ENCODE measurements around the gene BST2.
A peak's percentile ranks its signal among the peaks of the same experiment; 100 is the strongest.

BST2 gene

GRCh38 chr19:17405250-17406045 lies at the start of gene BST2:
TSS of gene BST2 (minus strand) at chr19:17405630. CDS start at chr19:17405575, 55 bp downstream.
- Mint-ChIP-seq H3K4me1 (peaks cover 41% of the 10 kb centered on the region), H3K27me3 (no peaks in the 10 kb centered on the region), H3K9me3 (no peaks in the 10 kb centered on the region), H3K27ac (peak within 1 kb of the TSS; percentile 85), H3K4me3 (peak within 1 kb of the TSS; percentile 81), H3K36me3 (ENCODE audit: low read depth) (peaks cover 14% of the 10 kb centered on the region)
- DNase-seq = peak; percentile 55
- ATAC-seq = peak; percentile 85

GRCh38 chr19:17454576-17455071 lies 49.2 kb upstream of the BST2 start:
- no peak overlapping the region for H3K27ac Mint-ChIP-seq
- DNase-seq (no peak), ATAC-seq (no peak)
- peaks cover 46% of the 10 kb centered on the region for H3K27me3 Mint-ChIP-seq
- no peaks in the 10 kb centered on the region for H3K9me3 Mint-ChIP-seq
- no peaks in the 10 kb centered on the region for H3K36me3 Mint-ChIP-seq (ENCODE audit: low read depth)
- H3K4me3 Mint-ChIP-seq = no peak overlapping the region
- peaks cover 22% of the 10 kb centered on the region for H3K4me1 Mint-ChIP-seq

GRCh38 chr19:17451820-17452219 lies 46.4 kb upstream of the BST2 start:
- Mint-ChIP-seq H3K9me3 (no peaks in the 10 kb centered on the region), H3K36me3 (ENCODE audit: low read depth) (no peaks in the 10 kb centered on the region), H3K27ac (no peak overlapping the region), H3K27me3 (peaks cover 39% of the 10 kb centered on the region), H3K4me1 (peaks cover 24% of the 10 kb centered on the region), H3K4me3 (no peak overlapping the region)
- DNase-seq = no peak
- ATAC-seq = no peak

- H3K4me1 Mint-ChIP-seq = peaks cover 24% of the 10 kb centered on the region
- H3K9me3 Mint-ChIP-seq = no peaks in the 10 kb centered on the region
- no peaks in the 10 kb centered on the region for H3K36me3 Mint-ChIP-seq (ENCODE audit: low read depth)
- peak overlapping the region; percentile 49 for H3K27ac Mint-ChIP-seq
- ATAC-seq (peak; percentile 87), DNase-seq (peak; percentile 30)
- H3K4me3 Mint-ChIP-seq = no peak overlapping the region
- H3K27me3 Mint-ChIP-seq = peaks cover 30% of the 10 kb centered on the region
These were observed 45.0 kb upstream of the BST2 start for GRCh38 chr19:17450264-17451075.

GRCh38 chr19:17448131-17448967 lies 42.9 kb upstream of the BST2 start, which contains the start of gene TMEM221:
TSS of gene TMEM221 (minus strand) at chr19:17448668. CDS start at chr19:17448462, 206 bp downstream.
- Mint-ChIP-seq H3K4me3 (peak within 1 kb of the TSS; percentile 24), H3K27ac (no peak within 1 kb of the TSS), H3K9me3 (no peaks in the 10 kb centered on the region), H3K4me1 (peaks cover 21% of the 10 kb centered on the region), H3K27me3 (peaks cover 17% of the 10 kb centered on the region), H3K36me3 (ENCODE audit: low read depth) (no peaks in the 10 kb centered on the region)
- ATAC-seq = peak; percentile 65
- DNase-seq = peak; percentile 72

- Mint-ChIP-seq H3K4me3 (peak overlapping the region; percentile 24), H3K36me3 (ENCODE audit: low read depth) (no peaks in the 10 kb centered on the region), H3K9me3 (no peaks in the 10 kb centered on the region), H3K27me3 (peaks cover 14% of the 10 kb centered on the region), H3K27ac (no peak overlapping the region), H3K4me1 (peaks cover 20% of the 10 kb centered on the region)
- ATAC-seq = no peak
- no peak for DNase-seq
These were observed 42.3 kb upstream of the BST2 start for GRCh38 chr19:17447704-17448130.

GRCh38 chr19:17445526-17446165 lies 40.2 kb upstream of the BST2 start:
- no peak overlapping the region for H3K4me3 Mint-ChIP-seq
- ATAC-seq (no peak), DNase-seq (no peak)
- H3K27me3 Mint-ChIP-seq = peaks cover 14% of the 10 kb centered on the region
- H3K9me3 Mint-ChIP-seq = no peaks in the 10 kb centered on the region
- no peak overlapping the region for H3K27ac Mint-ChIP-seq
- H3K4me1 Mint-ChIP-seq = peaks cover 12% of the 10 kb centered on the region
- H3K36me3 Mint-ChIP-seq (ENCODE audit: low read depth) = no peaks in the 10 kb centered on the region

- H3K4me1 Mint-ChIP-seq = no peaks in the 10 kb centered on the region
- H3K27ac Mint-ChIP-seq = no peak overlapping the region
- H3K27me3 Mint-ChIP-seq = no peaks in the 10 kb centered on the region
- H3K4me3 Mint-ChIP-seq = no peak overlapping the region
- DNase-seq = peak; percentile 30
- ATAC-seq = peak; percentile 88
- no peaks in the 10 kb centered on the region for H3K36me3 Mint-ChIP-seq (ENCODE audit: low read depth)
- no peaks in the 10 kb centered on the region for H3K9me3 Mint-ChIP-seq
These were observed 36.0 kb upstream of the BST2 start for GRCh38 chr19:17441241-17442021.

- Mint-ChIP-seq H3K4me1 (no peaks in the 10 kb centered on the region), H3K9me3 (no peaks in the 10 kb centered on the region), H3K27ac (no peak overlapping the region), H3K27me3 (no peaks in the 10 kb centered on the region), H3K36me3 (ENCODE audit: low read depth) (no peaks in the 10 kb centered on the region), H3K4me3 (no peak overlapping the region)
- no peak for ATAC-seq
- no peak for DNase-seq
These were observed 31.4 kb upstream of the BST2 start for GRCh38 chr19:17436874-17437267.

- no peak overlapping the region for H3K27ac Mint-ChIP-seq
- no peaks in the 10 kb centered on the region for H3K9me3 Mint-ChIP-seq
- H3K4me1 Mint-ChIP-seq = no peaks in the 10 kb centered on the region
- ATAC-seq (no peak), DNase-seq (no peak)
- H3K4me3 Mint-ChIP-seq = no peak overlapping the region
- H3K27me3 Mint-ChIP-seq = no peaks in the 10 kb centered on the region
- no peaks in the 10 kb centered on the region for H3K36me3 Mint-ChIP-seq (ENCODE audit: low read depth)
These were observed 30.9 kb upstream of the BST2 start for GRCh38 chr19:17436094-17436873.

- ATAC-seq (no peak), DNase-seq (no peak)
- H3K27me3 Mint-ChIP-seq = no peaks in the 10 kb centered on the region
- H3K4me1 Mint-ChIP-seq = no peaks in the 10 kb centered on the region
- H3K9me3 Mint-ChIP-seq = no peaks in the 10 kb centered on the region
- H3K4me3 Mint-ChIP-seq = no peak overlapping the region
- no peak overlapping the region for H3K27ac Mint-ChIP-seq
- H3K36me3 Mint-ChIP-seq (ENCODE audit: low read depth) = no peaks in the 10 kb centered on the region
These were observed 29.8 kb upstream of the BST2 start for GRCh38 chr19:17435218-17435617.

- H3K4me3 Mint-ChIP-seq = no peak overlapping the region
- H3K27me3 Mint-ChIP-seq = no peaks in the 10 kb centered on the region
- H3K36me3 Mint-ChIP-seq (ENCODE audit: low read depth) = no peaks in the 10 kb centered on the region
- ATAC-seq (no peak), DNase-seq (no peak)
- no peaks in the 10 kb centered on the region for H3K4me1 Mint-ChIP-seq
- H3K9me3 Mint-ChIP-seq = no peaks in the 10 kb centered on the region
- no peak overlapping the region for H3K27ac Mint-ChIP-seq
These were observed 26.0 kb upstream of the BST2 start for GRCh38 chr19:17431417-17431816.
